Neural cell (in vitro differentiated cells): ENCODE results near the gene GINS1.

Experiments
- CTCF ChIP-seq: fragments of 450-650 bp; IDR thresholded peaks from 2 replicates; pipeline ENCODE4 v1.5.1; 2014; ENCODE audit warnings: antibody characterized with exemption, mild to moderate bottlenecking, moderate library complexity; ENCODE audit not compliant: poor library complexity, severe bottlenecking
- EP300 ChIP-seq: fragments of 450-650 bp; conservative IDR thresholded peaks from 2 replicates; pipeline ENCODE4 v1.6.1; 2014; ENCODE audit warnings: antibody characterized with exemption, mild to moderate bottlenecking, moderate library complexity; ENCODE audit not compliant: poor library complexity, severe bottlenecking
- EZH2 ChIP-seq: fragments of 200-600, 300-800 bp; shearing (Covaris generic), sonication (generic); IDR thresholded peaks from 2 replicates; pipeline ENCODE4 v1.6.1; 2014; ENCODE audit warnings: antibody characterized with exemption, low read length, borderline replicate concordance, mild to moderate bottlenecking; ENCODE audit not compliant: insufficient read depth, poor library complexity, severe bottlenecking
- MXI1 ChIP-seq: fragments of 450-650 bp; conservative IDR thresholded peaks from 2 replicates; pipeline ENCODE4 v1.6.1; 2014; ENCODE audit warnings: antibody characterized with exemption, mild to moderate bottlenecking; ENCODE audit not compliant: poor library complexity, severe bottlenecking
- POLR2AphosphoS5 ChIP-seq: IDR thresholded peaks from 2 replicates; pipeline ENCODE4 v1.6.1; 2012
- RAD21 ChIP-seq: fragments of 450-650 bp; conservative IDR thresholded peaks from 2 replicates; pipeline ENCODE4 v1.6.1; 2014; ENCODE audit warnings: antibody characterized with exemption, mild to moderate bottlenecking, moderate library complexity
- REST ChIP-seq: IDR thresholded peaks from 2 replicates; pipeline ENCODE4 v1.6.1; 2012; ENCODE audit warnings: borderline replicate concordance
- SMC3 ChIP-seq: fragments of 450-650 bp; conservative IDR thresholded peaks from 2 replicates; pipeline ENCODE4 v1.6.1; 2014; ENCODE audit warnings: antibody characterized with exemption, mild to moderate bottlenecking, moderate library complexity; ENCODE audit not compliant: poor library complexity

- TF ChIP-seq POLR2AphosphoS5 (no peak), EP300 (no peak), CTCF (no peak), RAD21 (no peak), SMC3 (no peak), REST (no peak), EZH2 (no peak), MXI1 (no peak)
These were observed 52.6 kb downstream of the GINS1 start for GRCh38 chr20:25459916-25460535.
